Measurements from ENCODE around the gene DCAF11. TPM values are rescaled to one million over a fixed set of nuclear protein-coding genes. Genes with fewer than 3 reads are reported as not detected.
A peak's percentile ranks its signal among the peaks of the same experiment; 100 is the strongest.

DCAF11 gene
- total and polyA plus RNA-seq, 2 of the 8 experiments (the other 6 are each of a cell fraction or from before 2014, with no cell fraction given) = 60.4 to 63.6 TPM

GRCh38 chr14:24172261-24172860 is 57.8 kb downstream of the DCAF11 start:
- POLR2A ChIA-PET (ENCODE audit: partially characterized antibody) = interaction anchor here (0.8 to 10.7 kb wide), 13 partner anchors 8 to 121 kb away, joined by 3 to 158 read pairs (median 6); partner anchors contain the start of genes CARMIL3, EMC9, IPO4 and IRF9
- no peak overlapping the region for H3K27ac ChIP-seq (ENCODE audit: low read depth, low read length)
- peak overlapping the region; percentile 62 to 77 (median 71) for H3K4me3 ChIP-seq (ENCODE audit: extremely low read depth in 1 of 4, insufficient read depth in 2 of 4, low read depth in 3 of 4, low read length in 4 of 4)
- no peak for TF ChIP-seq KDM5A (IDR thresholded peaks at IDR 0.05; ENCODE audit: low read length)
- TF ChIP-seq MAX (IDR thresholded peaks at IDR 0.05) = peak; percentile 68
- TF ChIP-seq PHF8 (conservative IDR thresholded peaks at IDR 0.05; ENCODE audit: low read depth, low read length) = no peak
- TF ChIP-seq KDM4A (IDR thresholded peaks at IDR 0.05; ENCODE audit: low read depth, low read length, severe bottlenecking) = peak; percentile 27
- no peak for TF ChIP-seq CBX8 (IDR thresholded peaks at IDR 0.05; ENCODE audit: borderline replicate concordance, low read depth, low read length)
- TF ChIP-seq NANOG (IDR thresholded peaks at IDR 0.05; ENCODE audit: insufficient read depth, low read depth, low read length, poor library complexity, severe bottlenecking) = no peak
- no peak for TF ChIP-seq TBP (IDR thresholded peaks at IDR 0.05; ENCODE audit: low read depth, low read length)
- TF ChIP-seq RBBP5 (IDR thresholded peaks at IDR 0.05; ENCODE audit: borderline replicate concordance, low read depth, low read length) = no peak
- TF ChIP-seq SIN3A (conservative IDR thresholded peaks at IDR 0.05 in 1 of 2, IDR thresholded peaks at IDR 0.05 in 1 of 2; ENCODE audit: low read depth in 1 of 2, low read length in 2 of 2) = peak in 1 of 2 experiments; percentile 71; a peak in 1 of 4 replicates
- no peak for TF ChIP-seq TEAD4 (IDR thresholded peaks at IDR 0.05; ENCODE audit: low read depth, low read length)
- no peak for TF ChIP-seq POU5F1 (IDR thresholded peaks at IDR 0.05; ENCODE audit: low read depth, low read length)

More at GRCh38 chr14:24172261-24172860, 57.8 kb downstream of the DCAF11 start:
- FAIRE-seq (no peak), DNase-seq (ENCODE audit: low read depth in 1 of 2, low spot score in 2 of 2) (no peak)
- Histone ChIP-seq H3K36me3 (ENCODE audit: control insufficient read depth in 2 of 4, insufficient read depth in 4 of 4, low read length in 3 of 4) (peaks cover 0 to 4% (median 0%) of the 10 kb centered on the region in 4 experiments; a peak in 2 of 8 replicates), H3K9ac (replicated peaks in 1 of 4; ENCODE audit: extremely low read depth in 1 of 4, low read depth in 3 of 4, low read length in 3 of 4) (peak overlapping the region; percentile 36 to 65 (median 54); a peak in 6 of 7 replicates), H3K14ac (ENCODE audit: insufficient read length) (no peak overlapping the region), H2AFZ (ENCODE audit: low read length) (peak overlapping the region; percentile 47; the same call in 1 of the 2 replicates), H3K4me1 (replicated peaks in 1 of 4; ENCODE audit: control insufficient read depth in 3 of 4, insufficient read depth in 4 of 4, low read length in 3 of 4) (peaks cover 0 to 9% (median 7%) of the 10 kb centered on the region in 4 experiments; a peak in 4 of 7 replicates), H4K8ac (ENCODE audit: extremely low read depth, insufficient read depth, low read length) (no peak overlapping the region), H2BK15ac (ENCODE audit: low read length) (0 out of 2 replicates have a peak overlapping the region, but pooled peaks have one; percentile 46), H3K79me2 (ENCODE audit: control insufficient read depth in 1 of 2, insufficient read depth in 2 of 2, low read length in 2 of 2) (no peaks in the 10 kb centered on the region), H2AK5ac (ENCODE audit: low read depth, low read length) (no peak overlapping the region), H3K23me2 (ENCODE audit: low read depth, low read length) (peaks cover 5% of the 10 kb centered on the region; the same call in 1 of the 2 replicates), H2BK20ac (ENCODE audit: low read length) (no peak overlapping the region), H3K4me2 (ENCODE audit: insufficient read depth in 1 of 2, low read depth in 2 of 2, low read length in 2 of 2) (peak overlapping the region; percentile 75 to 96), H2BK120ac (replicated peaks; ENCODE audit: low read depth, low read length) (no peak overlapping the region), H4K91ac (replicated peaks; ENCODE audit: insufficient read length, low read length) (no peak overlapping the region), H3K79me1 (ENCODE audit: low read depth, low read length) (no peaks in the 10 kb centered on the region), H3K9me3 (ENCODE audit: insufficient read depth in 2 of 2, low read depth in 1 of 2, low read length in 1 of 2) (no peaks in the 10 kb centered on the region), H3K56ac (replicated peaks; ENCODE audit: insufficient read length, low read depth, low read length) (no peak overlapping the region), H3K23ac (ENCODE audit: insufficient read length) (no peak overlapping the region), H4K5ac (ENCODE audit: insufficient read length, low read depth, low read length) (no peak overlapping the region), H3K18ac (ENCODE audit: extremely low read depth, low read length) (peak overlapping the region; percentile 83), H4K20me1 (replicated peaks in 1 of 2; ENCODE audit: control insufficient read depth in 1 of 2, insufficient read depth in 2 of 2, low read length in 2 of 2) (peaks cover 0 to 2% of the 10 kb centered on the region in 2 experiments), H3K27me3 (replicated peaks in 1 of 4; ENCODE audit: control insufficient read depth in 3 of 4, extremely low read depth in 1 of 4, insufficient read depth in 3 of 4, low read length in 3 of 4) (no peaks in the 10 kb centered on the region), H2BK5ac (ENCODE audit: low read depth, low read length) (0 out of 2 replicates have a peak overlapping the region, but pooled peaks have one; percentile 30), H3K4ac (replicated peaks; ENCODE audit: insufficient read length, low read depth, low read length) (no peak overlapping the region), H2BK12ac (ENCODE audit: low read depth, low read length) (peak overlapping the region; percentile 29; the same call in 1 of the 2 replicates)
- 6% methylated on average over 30 of the region's 30 CpGs; no CpG with 5 or more reads in 1 of the 2 experiments for WGBS, 2 experiments (ENCODE audit: extremely low coverage in 1 of 2, insufficient coverage in 1 of 2, insufficient read length in 1 of 2, insufficient replicate concordance in 2 of 2, low coverage in 1 of 2, low lambda C conversion rate in 2 of 2, missing lambda C conversion rate in 1 of 2)
- CTCF ChIA-PET (ENCODE audit: partially characterized antibody) = interaction anchor here (1.4 to 1.5 kb wide), 2 partner anchors 10 to 11 kb away, joined by 3 to 4 read pairs; no protein-coding TSS in a partner anchor

All from H1 (cell line).